Measurements from ENCODE around the gene CLMP.
A peak's percentile ranks its signal among the peaks of the same experiment; 100 is the strongest.
"Not testable (repeated sequence)": the region's sequence is repeated elsewhere in the genome, so short reads cannot be mapped to it uniquely, and the experiment has no call there.

The CLMP gene

DNA sequence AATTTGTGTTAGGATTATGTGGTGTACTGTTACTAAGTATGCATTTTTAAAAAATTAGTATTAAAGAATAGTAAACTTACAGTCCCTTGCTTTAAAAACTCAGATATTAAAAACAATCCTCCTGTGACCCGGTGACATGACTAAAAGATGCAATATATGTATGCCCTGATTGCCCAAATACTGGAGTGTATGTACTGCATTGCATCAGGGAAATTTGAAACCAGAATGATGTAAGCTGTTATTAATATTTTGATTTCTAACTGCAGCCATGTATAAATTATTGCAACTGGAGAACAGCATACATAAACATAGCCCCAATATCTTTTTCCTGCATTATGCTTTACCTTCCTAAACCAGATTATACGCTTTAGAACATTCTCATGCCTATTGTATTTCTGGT lies 129.4 kb downstream of the CLMP start:
- Histone ChIP-seq H3K4me3 (ENCODE audit: low read length) (no peak overlapping the region), H3K9me3 (ENCODE audit: insufficient read depth, low read depth, low read length) (no peaks in the 10 kb centered on the region), H3K27me3 (ENCODE audit: insufficient read depth, low read length) (no peaks in the 10 kb centered on the region), H3K27ac (ENCODE audit: low read length) (no peak overlapping the region), H3K36me3 (ENCODE audit: insufficient read depth, low read depth, low read length) (peaks cover 10% of the 10 kb centered on the region), H3K9ac (ENCODE audit: low read depth, low read length) (no peak overlapping the region), H3K4me1 (ENCODE audit: insufficient read depth, low read length) (peaks cover 7% of the 10 kb centered on the region)

DNA sequence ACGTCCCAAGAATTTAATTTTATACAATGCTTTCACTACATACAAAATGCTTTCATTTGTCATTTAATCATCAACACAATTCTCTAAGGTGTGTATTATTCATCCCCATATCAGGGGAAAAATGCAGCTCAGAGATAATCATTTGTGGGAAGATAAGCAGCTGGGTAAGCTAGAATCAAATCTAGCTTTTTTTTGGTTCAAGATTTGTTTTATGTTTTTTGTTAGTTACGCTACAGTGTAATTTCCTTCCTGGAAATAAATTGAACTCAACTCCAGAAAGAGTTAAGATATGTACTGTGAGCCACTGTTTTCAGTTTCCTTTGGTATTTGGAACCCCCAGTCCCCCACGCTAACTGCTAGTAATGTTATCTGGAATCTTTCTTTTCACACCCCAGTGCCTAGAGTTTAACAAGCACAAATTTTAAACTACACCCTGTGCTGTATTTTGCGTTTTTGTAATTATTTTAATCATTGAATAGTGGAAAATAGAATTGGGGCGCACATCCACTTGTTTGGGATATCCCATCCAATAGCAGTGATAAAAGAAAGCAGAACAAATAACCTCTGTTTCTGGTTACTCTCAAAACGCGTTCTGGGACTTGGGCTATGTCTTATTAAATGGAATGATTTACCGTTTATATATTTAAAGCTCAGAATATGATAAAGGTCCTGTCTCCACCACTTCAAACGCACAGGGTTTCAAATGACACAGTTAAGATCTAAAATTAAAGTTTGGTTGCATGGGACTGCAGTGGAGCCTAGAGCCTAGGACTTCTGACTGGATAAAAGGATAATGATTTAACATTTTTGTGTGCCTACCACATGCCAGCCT lies 131.0 kb downstream of the CLMP start:
- Histone ChIP-seq H3K27ac (ENCODE audit: low read length) (peak overlapping the region; percentile 99), H3K4me1 (ENCODE audit: insufficient read depth, low read length) (peaks cover 6% of the 10 kb centered on the region; the same call in 1 of the 2 replicates), H3K36me3 (ENCODE audit: insufficient read depth, low read depth, low read length) (peaks cover 26% of the 10 kb centered on the region), H3K4me3 (ENCODE audit: low read length) (peak overlapping the region; percentile 97), H3K9me3 (ENCODE audit: insufficient read depth, low read depth, low read length) (no peaks in the 10 kb centered on the region), H3K27me3 (ENCODE audit: insufficient read depth, low read length) (no peaks in the 10 kb centered on the region), H3K9ac (ENCODE audit: low read depth, low read length) (peak overlapping the region; percentile 100)

DNA sequence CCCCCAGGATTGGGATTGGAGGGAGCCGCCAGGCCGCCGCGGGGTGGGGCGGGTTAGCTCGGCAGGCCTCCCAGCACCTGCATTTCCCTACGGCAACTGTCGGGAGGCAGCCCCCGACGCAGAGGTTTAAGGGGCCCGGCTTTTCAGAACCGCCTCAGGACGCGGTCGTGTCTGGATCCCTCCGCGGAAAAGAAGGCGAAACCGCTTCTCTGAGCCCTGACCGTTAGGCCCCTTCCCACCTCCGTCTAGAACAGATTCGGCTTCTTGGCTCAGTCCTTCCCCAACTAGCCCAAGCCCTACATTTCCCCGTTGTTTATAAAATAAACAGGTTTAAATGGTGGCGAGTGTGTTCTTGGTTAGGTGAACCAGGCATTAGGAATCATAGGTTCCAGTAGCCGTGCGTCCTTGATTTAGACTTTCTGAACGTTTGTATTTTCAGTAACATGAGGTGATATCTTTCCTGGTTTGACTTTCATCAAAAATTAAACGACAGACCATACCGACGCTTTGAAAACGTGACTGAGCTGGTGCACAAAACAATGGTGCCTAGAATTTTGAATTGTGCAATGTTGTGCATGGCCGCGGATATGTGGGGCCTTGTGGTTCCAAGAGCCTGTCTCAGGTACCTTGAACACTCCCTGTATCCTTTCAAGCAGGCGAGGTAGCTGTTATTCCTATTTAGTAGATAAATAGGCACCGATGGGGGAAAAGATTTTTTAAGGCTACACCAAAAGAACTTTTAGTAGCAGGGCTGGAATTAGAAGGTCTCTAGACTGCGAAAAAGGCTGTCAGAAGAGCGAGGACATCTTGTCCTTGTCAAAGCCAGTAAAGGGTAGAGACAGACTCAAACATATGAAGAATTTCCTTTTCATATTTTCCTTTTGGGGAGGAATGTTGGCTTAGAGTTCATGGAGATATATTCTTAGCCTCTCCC lies 131.9 kb downstream of the CLMP start:
- H3K27ac ChIP-seq (ENCODE audit: low read length), result peak overlapping the region; percentile 99
- H3K36me3 ChIP-seq (ENCODE audit: insufficient read depth, low read depth, low read length), result peaks cover 34% of the 10 kb centered on the region

DNA sequence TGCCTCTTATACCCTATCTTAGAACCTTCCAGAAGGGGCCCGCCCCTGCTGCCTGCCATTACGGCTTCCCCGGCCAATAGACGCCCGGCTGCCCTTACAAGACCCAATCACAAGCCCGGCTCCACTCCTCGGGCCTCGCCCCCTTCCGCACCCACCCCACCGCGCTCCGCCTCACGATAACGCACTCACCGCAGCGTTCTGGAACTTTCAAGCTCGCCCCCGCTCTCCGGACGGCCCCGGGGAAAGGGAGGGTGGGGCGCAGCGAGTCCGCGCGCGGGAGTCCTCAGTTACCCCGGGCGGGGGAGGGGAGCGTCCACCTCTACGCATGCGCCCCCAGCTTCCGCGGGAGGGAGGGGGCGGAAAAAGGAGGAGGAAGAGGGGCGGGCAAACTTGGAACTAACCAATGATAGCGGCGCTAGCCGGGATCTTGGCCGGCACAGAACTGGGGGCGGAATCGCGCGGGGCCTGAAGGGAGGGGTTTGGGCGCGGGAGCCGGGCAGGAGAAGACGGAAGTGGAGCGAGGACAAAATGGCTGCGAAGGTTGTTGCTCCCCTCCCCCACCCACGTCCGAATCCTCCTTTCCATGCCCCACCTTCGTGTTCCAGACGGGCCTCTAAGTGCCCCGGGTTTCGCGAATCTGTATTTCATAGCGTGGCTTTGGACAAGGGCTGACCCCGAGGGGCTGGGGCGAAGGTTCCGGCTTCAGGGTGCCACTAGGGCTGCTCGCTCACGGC lies 132.7 kb downstream of the CLMP start:
- peaks cover 43% of the 10 kb centered on the region for H3K36me3 ChIP-seq (ENCODE audit: insufficient read depth, low read depth, low read length)
- H3K27ac ChIP-seq (ENCODE audit: low read length), result peak overlapping the region; percentile 99
- H3K9ac ChIP-seq (ENCODE audit: low read depth, low read length), result peak overlapping the region; percentile 100
- no peaks in the 10 kb centered on the region for H3K9me3 ChIP-seq (ENCODE audit: insufficient read depth, low read depth, low read length)
- H3K4me1 ChIP-seq (ENCODE audit: insufficient read depth, low read length), result peaks cover 6% of the 10 kb centered on the region; the same call in 1 of the 2 replicates
- H3K27me3 ChIP-seq (ENCODE audit: insufficient read depth, low read length), result no peaks in the 10 kb centered on the region
- H3K4me3 ChIP-seq (ENCODE audit: low read length), result peak overlapping the region; percentile 97

More for the DNA sequence above, 131.9 kb downstream of the CLMP start:
- H3K9ac ChIP-seq (ENCODE audit: low read depth, low read length), result peak overlapping the region; percentile 100
- H3K4me3 ChIP-seq (ENCODE audit: low read length), result peak overlapping the region; percentile 97
- no peaks in the 10 kb centered on the region for H3K27me3 ChIP-seq (ENCODE audit: insufficient read depth, low read length)
- H3K9me3 ChIP-seq (ENCODE audit: insufficient read depth, low read depth, low read length), result no peaks in the 10 kb centered on the region
- peaks cover 6% of the 10 kb centered on the region; the same call in 1 of the 2 replicates for H3K4me1 ChIP-seq (ENCODE audit: insufficient read depth, low read length)

DNA sequence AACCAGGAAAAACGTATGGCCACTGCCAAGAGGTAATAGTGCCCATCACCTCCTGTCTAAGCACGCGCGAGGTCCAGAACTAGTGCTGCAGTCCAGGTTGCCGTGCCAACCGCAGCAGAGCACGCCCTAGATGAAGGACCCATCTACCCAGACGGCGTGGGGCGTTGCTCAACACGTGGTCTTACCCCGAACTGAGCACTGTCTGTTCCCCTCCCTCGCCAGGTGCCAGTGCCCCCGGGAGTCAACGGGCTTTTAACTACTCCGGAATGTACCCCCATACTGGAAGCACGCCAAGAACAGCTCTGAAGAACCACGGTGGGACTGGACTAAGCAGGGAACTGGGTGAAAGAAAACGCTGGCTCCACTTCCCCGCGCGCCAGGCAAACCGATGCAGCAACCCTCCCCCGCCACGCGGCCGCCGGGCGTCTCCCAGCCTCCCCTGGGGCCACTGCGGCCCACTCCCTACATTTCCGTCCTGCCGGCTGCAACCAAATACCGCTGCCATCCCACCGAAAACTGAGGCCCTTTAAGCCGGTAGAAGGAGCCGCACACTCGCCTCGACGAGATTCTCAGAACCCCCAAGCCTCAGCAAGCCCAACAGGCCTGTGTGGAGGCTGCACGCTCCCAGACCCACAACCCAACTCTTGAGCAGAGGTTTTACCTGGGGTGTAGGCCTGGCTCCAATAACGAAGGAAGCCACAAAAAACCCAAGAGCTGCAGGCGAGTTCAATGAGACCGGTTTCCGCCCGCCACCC lies 133.5 kb downstream of the CLMP start, which contains the start of gene HSPA8:
HSPA8 (minus strand) TSS at position 734 of the 755 bp plus-strand sequence. CDS start 812 bp downstream, outside the sequence.
- peak within 1 kb of the TSS; percentile 97 for H3K4me3 ChIP-seq (ENCODE audit: low read length)
- peak within 1 kb of the TSS; percentile 99 for H3K27ac ChIP-seq (ENCODE audit: low read length)
- H3K4me1 ChIP-seq (ENCODE audit: insufficient read depth, low read length), result peaks cover 6% of the 10 kb centered on the region; the same call in 1 of the 2 replicates
- H3K9ac ChIP-seq (ENCODE audit: low read depth, low read length), result peak within 1 kb of the TSS; percentile 100
- no peaks in the 10 kb centered on the region for H3K9me3 ChIP-seq (ENCODE audit: insufficient read depth, low read depth, low read length)
- peaks cover 50% of the 10 kb centered on the region for H3K36me3 ChIP-seq (ENCODE audit: insufficient read depth, low read depth, low read length)
- H3K27me3 ChIP-seq (ENCODE audit: insufficient read depth, low read length), result no peaks in the 10 kb centered on the region

DNA sequence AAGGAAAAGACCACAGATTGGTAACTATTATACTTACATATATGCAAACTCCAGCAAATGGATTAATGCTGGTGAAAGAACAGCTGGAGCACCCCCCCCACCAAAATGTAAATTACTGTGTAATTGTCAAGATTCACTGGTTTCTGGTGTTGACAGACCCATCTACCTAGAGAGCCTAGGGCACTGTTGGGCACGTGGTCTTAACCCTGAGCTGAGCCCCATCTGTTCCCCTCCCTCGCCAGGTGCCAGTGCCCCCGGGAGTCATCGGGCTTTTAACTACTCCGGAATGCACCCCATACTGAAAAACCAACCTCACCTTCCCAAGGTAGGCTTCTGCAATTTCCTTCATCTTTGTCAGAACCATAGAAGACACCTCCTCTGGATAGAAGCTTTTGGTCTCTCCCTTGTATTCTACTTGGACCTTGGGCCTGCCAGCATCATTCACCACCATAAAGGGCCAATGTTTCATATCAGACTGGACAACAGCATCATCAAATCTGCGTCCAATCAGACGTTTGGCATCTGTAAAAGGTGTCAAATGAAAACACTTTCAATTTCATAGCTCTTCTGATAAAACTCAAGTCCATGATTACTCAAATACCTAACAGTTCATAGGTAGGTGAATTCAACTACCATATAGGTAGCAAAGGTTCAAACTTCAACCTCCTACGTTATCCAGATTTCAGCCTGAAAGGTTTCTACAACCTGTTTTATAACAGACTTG lies 134.6 kb downstream of the CLMP start:
- H3K27ac ChIP-seq (ENCODE audit: low read length), result no peak overlapping the region
- H3K4me1 ChIP-seq (ENCODE audit: insufficient read depth, low read length), result peaks cover 6% of the 10 kb centered on the region; the same call in 1 of the 2 replicates
- peak overlapping the region; percentile 97 for H3K4me3 ChIP-seq (ENCODE audit: low read length)

DNA sequence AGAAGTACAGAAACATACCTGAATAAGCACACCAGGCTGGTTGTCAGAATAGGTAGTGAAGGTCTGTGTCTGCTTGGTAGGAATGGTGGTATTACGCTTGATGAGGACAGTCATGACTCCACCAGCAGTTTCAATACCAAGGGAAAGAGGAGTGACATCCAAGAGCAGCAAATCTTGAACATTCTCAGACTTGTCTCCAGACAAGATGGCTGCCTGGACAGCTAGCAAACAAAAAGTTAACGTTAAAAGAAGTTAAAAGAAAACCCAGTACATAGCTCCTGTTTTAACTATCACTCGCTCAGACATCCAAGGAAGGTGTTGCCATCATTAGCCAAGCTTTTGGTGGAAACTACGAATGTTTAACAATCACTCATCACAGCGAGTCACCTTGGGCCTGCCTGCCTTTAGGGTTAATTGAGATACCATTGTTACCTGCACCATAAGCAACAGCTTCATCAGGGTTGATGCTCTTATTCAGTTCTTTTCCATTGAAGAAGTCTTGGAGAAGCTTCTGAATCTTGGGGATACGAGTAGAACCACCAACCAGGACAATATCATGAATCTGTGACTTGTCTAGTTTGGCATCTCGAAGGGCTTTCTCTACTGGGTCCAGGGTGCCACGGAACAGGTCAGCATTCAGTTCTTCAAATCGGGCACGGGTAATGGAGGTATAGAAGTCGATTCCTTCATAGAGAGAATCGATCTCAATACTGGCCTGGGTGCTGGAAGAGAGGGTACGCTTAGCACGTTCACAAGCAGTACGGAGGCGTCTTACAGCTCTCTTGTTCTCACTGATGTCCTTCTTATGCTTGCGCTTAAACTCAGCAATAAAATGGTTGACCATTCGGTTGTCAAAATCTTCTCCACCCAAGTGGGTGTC lies 135.8 kb downstream of the CLMP start:
- not testable (repeated sequence) for H3K4me1 ChIP-seq (ENCODE audit: insufficient read depth, low read length); H3K9me3 ChIP-seq (ENCODE audit: insufficient read depth, low read depth, low read length); H3K27ac ChIP-seq (ENCODE audit: low read length); H3K27me3 ChIP-seq (ENCODE audit: insufficient read depth, low read length)
- Histone ChIP-seq H3K9ac (ENCODE audit: low read depth, low read length) (peak overlapping the region; percentile 100; the same call in 1 of the 2 replicates), H3K36me3 (ENCODE audit: insufficient read depth, low read depth, low read length) (peaks cover 67% of the 10 kb centered on the region), H3K4me3 (ENCODE audit: low read length) (peak overlapping the region; percentile 97)

More for the DNA sequence above, 134.6 kb downstream of the CLMP start:
- Histone ChIP-seq H3K27me3 (ENCODE audit: insufficient read depth, low read length) (no peaks in the 10 kb centered on the region), H3K36me3 (ENCODE audit: insufficient read depth, low read depth, low read length) (peaks cover 62% of the 10 kb centered on the region), H3K9me3 (ENCODE audit: insufficient read depth, low read depth, low read length) (no peaks in the 10 kb centered on the region), H3K9ac (ENCODE audit: low read depth, low read length) (peak overlapping the region; percentile 100)

DNA sequence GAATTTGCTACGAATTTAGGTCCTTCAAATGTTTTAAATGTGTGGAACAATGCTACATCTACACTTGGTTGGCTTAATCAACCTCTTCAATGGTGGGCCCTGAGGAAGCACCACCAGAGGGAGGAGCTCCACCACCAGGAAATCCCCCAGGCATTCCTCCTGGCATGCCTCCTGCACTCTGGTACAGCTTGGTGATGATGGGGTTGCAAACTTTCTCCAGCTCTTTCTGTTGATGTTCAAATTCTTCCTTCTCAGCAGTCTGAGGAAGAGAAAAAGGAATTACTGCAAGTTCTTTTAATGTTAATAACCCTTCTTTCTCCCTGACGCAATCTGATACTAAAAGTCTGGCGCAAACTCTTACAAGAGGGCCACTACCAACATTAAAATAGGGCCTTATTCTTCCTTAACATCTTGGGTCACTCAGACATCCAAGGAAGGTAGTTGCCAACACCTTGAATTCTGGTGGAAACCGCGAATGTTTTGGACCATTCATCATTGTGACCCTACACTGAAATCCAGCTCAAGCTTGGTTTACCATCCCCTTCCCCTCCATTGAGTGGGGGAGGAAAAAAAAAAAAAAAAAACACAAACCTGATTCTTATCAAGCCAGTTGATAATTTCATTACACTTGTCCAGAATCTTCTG lies 137.3 kb downstream of the CLMP start:
- Histone ChIP-seq H3K4me3 (ENCODE audit: low read length) (peak overlapping the region; percentile 97; the same call in 1 of the 2 replicates), H3K27me3 (ENCODE audit: insufficient read depth, low read length) (no peaks in the 10 kb centered on the region), H3K36me3 (ENCODE audit: insufficient read depth, low read depth, low read length) (peaks cover 74% of the 10 kb centered on the region), H3K27ac (ENCODE audit: low read length) (no peak overlapping the region), H3K9ac (ENCODE audit: low read depth, low read length) (no peak overlapping the region), H3K9me3 (ENCODE audit: insufficient read depth, low read depth, low read length) (no peaks in the 10 kb centered on the region), H3K4me1 (ENCODE audit: insufficient read depth, low read length) (peaks cover 4% of the 10 kb centered on the region; the same call in 1 of the 2 replicates)

DNA sequence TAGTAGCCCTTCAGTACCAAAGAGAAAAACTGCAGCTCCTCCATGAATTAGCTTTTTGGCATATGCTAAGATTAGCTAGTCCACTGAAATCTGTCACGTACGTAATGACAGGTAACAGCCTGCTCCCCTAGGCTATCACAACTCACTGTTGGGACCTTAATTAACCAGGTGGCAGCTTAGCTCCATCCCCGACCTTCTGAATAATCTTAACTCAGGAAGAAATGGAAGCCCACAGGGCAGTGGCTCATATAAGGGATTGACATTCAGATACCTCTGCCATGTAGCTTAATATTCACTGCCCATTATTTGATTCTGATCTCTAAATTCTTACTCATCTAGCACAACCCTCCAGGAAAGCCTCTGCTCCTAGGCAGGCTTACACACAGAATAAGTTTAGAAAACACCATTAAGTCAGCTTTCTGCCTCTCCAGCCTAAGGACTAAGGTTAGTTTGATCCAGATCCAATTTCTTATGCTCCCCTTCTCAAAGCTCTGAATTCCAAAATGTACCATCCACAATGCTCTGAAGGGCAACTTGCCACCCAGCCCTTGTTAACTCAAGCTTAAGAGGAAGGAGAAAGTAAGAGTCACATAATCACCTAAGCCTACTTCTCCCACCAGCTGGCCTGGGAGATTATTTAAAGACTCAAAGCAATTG lies 138.1 kb downstream of the CLMP start:
- H3K4me3 ChIP-seq (ENCODE audit: low read length), result no peak overlapping the region
- H3K27ac ChIP-seq (ENCODE audit: low read length), result no peak overlapping the region
- peaks cover 74% of the 10 kb centered on the region for H3K36me3 ChIP-seq (ENCODE audit: insufficient read depth, low read depth, low read length)
- peaks cover 4% of the 10 kb centered on the region; the same call in 1 of the 2 replicates for H3K4me1 ChIP-seq (ENCODE audit: insufficient read depth, low read length)
- no peak overlapping the region for H3K9ac ChIP-seq (ENCODE audit: low read depth, low read length)
- H3K9me3 ChIP-seq (ENCODE audit: insufficient read depth, low read depth, low read length), result no peaks in the 10 kb centered on the region
- H3K27me3 ChIP-seq (ENCODE audit: insufficient read depth, low read length), result no peaks in the 10 kb centered on the region

All from iPS-20b (cell line).